Panc1 (cell line): ENCODE data around the gene SERTAD3.

Experiments used
- CTCF ChIP-seq: fragments of 450-650 bp; IDR thresholded peaks from 2 replicates; pipeline ENCODE4 v1.5.1; 2017; ENCODE audit warnings: mild to moderate bottlenecking
- POLR2AphosphoS5 ChIP-seq: IDR thresholded peaks from 2 replicates; pipeline ENCODE4 v1.6.1; 2012; ENCODE audit warnings: mild to moderate bottlenecking, low read depth, low read length, moderate library complexity
- REST ChIP-seq, 2 experiments: IDR thresholded peaks; 2 replicates each; pipeline ENCODE4 v1.6.1; 2011 to 2012; ENCODE audit warnings: low read depth in 2 of 2, control low read depth in 1 of 2, low read length in 1 of 2, mild to moderate bottlenecking in 1 of 2, moderate library complexity in 1 of 2; ENCODE audit not compliant: insufficient read depth in 1 of 2
- SIN3A ChIP-seq: IDR thresholded peaks from 2 replicates; pipeline ENCODE4 v1.6.1; 2012; ENCODE audit warnings: low read depth, mild to moderate bottlenecking, low read length, moderate library complexity, borderline replicate concordance; ENCODE audit not compliant: insufficient read depth
- TCF7L2 ChIP-seq: IDR thresholded peaks from 2 replicates; pipeline ENCODE4 v1.6.1; 2011; ENCODE audit warnings: mild to moderate bottlenecking, low read depth, low read length, inconsistent platforms

GRCh38 chr19:40412866-40413265 lies 31.3 kb downstream of the SERTAD3 start:
- TF ChIP-seq CTCF = no peak
- no peak for TF ChIP-seq TCF7L2
- TF ChIP-seq POLR2AphosphoS5 = no peak
- no peak for TF ChIP-seq REST (IDR thresholded peaks at IDR 0.05; ENCODE audit: insufficient read depth in 1 of 2, low read depth in 2 of 2, low read length in 1 of 2)
- no peak for TF ChIP-seq SIN3A
